ENCODE data around the gene CAMSAP1. TPM values are rescaled to one million over a fixed set of nuclear protein-coding genes. Genes with fewer than 3 reads are reported as not detected.

The CAMSAP1 gene
- total and polyA plus RNA-seq, 2 donors (not counting 1 experiment from before 2014, with no cell fraction given): 6.6 to 31.0 TPM

DNA sequence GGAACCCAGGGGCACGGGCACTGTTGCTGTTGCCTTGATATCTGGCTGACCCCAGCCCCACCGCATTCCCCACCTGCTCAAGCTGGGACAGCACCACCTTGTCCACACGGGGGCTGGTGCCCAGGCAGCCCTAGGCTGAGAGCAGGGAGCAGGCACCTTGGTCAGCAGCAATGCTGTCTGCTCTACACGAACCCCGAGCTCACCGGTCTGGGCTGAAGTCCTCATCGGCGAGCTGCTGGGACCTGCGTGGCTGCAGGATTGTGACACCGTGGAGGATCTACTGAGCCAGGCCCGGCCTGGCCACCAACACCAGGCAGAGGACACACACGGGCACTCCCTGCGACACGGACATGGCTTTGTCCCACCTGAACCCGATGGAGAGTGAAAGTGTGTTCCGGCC, 127.3 kb downstream of the CAMSAP1 start:
- WGBS (ENCODE audit: insufficient coverage): 90% methylated on average over 16 of the region's 16 CpGs
- H3K9ac ChIP-seq (ENCODE audit: low read length): no peak overlapping the region
- intact Hi-C loops (cut with micrococcal nuclease): no loop called here
- H3K9me3 ChIP-seq (ENCODE audit: control extremely low read depth in 1 of 3, control insufficient read depth in 2 of 3, insufficient read depth in 1 of 3, low read length in 2 of 3): no peaks in the 10 kb centered on the region
- CTCF ChIA-PET: no interaction called here
- Mint-ChIP-seq H3K9me3 (ENCODE audit: insufficient read depth) (no peaks in the 10 kb centered on the region), H3K27ac (no peak overlapping the region), H3K4me1 (no peaks in the 10 kb centered on the region), H3K4me3 (no peak overlapping the region), H3K27me3 (no peaks in the 10 kb centered on the region)
- no peaks in the 10 kb centered on the region for H3K4me1 ChIP-seq (ENCODE audit: control insufficient read depth in 2 of 2, insufficient read depth in 2 of 2, low read length in 2 of 2)
- H3K27me3 ChIP-seq (replicated peaks in 1 of 4; ENCODE audit: control extremely low read depth in 1 of 4, control insufficient read depth in 3 of 4, insufficient read depth in 4 of 4, low read length in 3 of 4): no peaks in the 10 kb centered on the region
- no peak for DNase-seq
- no peak for ATAC-seq (ENCODE audit: low read depth)
- H4K20me1 ChIP-seq (ENCODE audit: control insufficient read depth, insufficient read depth, low read length, poor library complexity, severe bottlenecking): no peaks in the 10 kb centered on the region
- no peak overlapping the region for H2AFZ ChIP-seq (ENCODE audit: insufficient read depth, low read depth, low read length, poor library complexity, severe bottlenecking)
- H3K27ac ChIP-seq (ENCODE audit: low read length in 2 of 2): no peak overlapping the region
- no peaks in the 10 kb centered on the region for H3K79me2 ChIP-seq (ENCODE audit: control insufficient read depth, insufficient read depth, low read length)
- H3K4me2 ChIP-seq (replicated peaks; ENCODE audit: low read depth, low read length, poor library complexity, severe bottlenecking): no peak overlapping the region
- POLR2A ChIA-PET: no interaction called here
- no peak for TF ChIP-seq EZH2 (IDR thresholded peaks at IDR 0.05; ENCODE audit: borderline replicate concordance, insufficient read depth, low read depth, low read length, poor library complexity, severe bottlenecking)
- TF ChIP-seq, protein P1, sequence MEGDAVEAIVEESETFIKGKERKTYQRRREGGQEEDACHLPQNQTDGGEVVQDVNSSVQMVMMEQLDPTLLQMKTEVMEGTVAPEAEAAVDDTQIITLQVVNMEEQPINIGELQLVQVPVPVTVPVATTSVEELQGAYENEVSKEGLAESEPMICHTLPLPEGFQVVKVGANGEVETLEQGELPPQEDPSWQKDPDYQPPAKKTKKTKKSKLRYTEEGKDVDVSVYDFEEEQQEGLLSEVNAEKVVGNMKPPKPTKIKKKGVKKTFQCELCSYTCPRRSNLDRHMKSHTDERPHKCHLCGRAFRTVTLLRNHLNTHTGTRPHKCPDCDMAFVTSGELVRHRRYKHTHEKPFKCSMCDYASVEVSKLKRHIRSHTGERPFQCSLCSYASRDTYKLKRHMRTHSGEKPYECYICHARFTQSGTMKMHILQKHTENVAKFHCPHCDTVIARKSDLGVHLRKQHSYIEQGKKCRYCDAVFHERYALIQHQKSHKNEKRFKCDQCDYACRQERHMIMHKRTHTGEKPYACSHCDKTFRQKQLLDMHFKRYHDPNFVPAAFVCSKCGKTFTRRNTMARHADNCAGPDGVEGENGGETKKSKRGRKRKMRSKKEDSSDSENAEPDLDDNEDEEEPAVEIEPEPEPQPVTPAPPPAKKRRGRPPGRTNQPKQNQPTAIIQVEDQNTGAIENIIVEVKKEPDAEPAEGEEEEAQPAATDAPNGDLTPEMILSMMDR (IDR thresholded peaks at IDR 0.05): no peak
- H3K4me3 ChIP-seq (ENCODE audit: control extremely low read depth in 1 of 5, extremely low read depth in 1 of 5, insufficient read depth in 1 of 5, low read depth in 2 of 5, low read length in 4 of 5): no peak overlapping the region
- no peaks in the 10 kb centered on the region for H3K36me3 ChIP-seq (replicated peaks in 1 of 2; ENCODE audit: control extremely low read depth in 1 of 2, control insufficient read depth in 1 of 2, extremely low read depth in 1 of 2, insufficient read depth in 2 of 2, low read length in 1 of 2)

DNA sequence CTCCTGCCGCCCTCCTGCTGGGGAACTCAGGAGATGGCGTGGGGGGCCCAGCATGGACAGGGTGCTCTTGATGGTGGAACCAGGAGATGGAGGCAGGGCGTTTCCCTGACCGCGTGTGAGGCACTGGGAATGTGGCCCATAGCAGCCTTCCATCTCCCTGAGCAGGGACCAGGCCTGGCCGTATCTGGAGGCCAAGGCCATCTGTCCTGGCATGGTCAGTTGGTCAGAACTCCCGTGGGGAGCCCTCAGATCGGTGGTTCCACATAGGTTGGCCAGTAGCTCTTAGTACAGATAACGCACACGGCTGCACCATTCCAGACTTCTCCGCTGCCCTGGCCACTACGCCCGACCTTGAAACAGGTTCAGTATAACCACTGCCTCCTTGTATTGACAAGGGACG, 127.8 kb downstream of the CAMSAP1 start:
- Histone ChIP-seq H3K27me3 (replicated peaks in 1 of 4; ENCODE audit: control extremely low read depth in 1 of 4, control insufficient read depth in 3 of 4, insufficient read depth in 4 of 4, low read length in 3 of 4) (no peaks in the 10 kb centered on the region), H3K27ac (ENCODE audit: low read length in 2 of 2) (no peak overlapping the region), H3K9me3 (ENCODE audit: control extremely low read depth in 1 of 3, control insufficient read depth in 2 of 3, insufficient read depth in 1 of 3, low read length in 2 of 3) (no peaks in the 10 kb centered on the region), H3K4me1 (ENCODE audit: control insufficient read depth in 2 of 2, insufficient read depth in 2 of 2, low read length in 2 of 2) (no peaks in the 10 kb centered on the region), H3K9ac (ENCODE audit: low read length) (no peak overlapping the region), H3K4me2 (replicated peaks; ENCODE audit: low read depth, low read length, poor library complexity, severe bottlenecking) (no peak overlapping the region), H3K79me2 (ENCODE audit: control insufficient read depth, insufficient read depth, low read length) (no peaks in the 10 kb centered on the region), H2AFZ (ENCODE audit: insufficient read depth, low read depth, low read length, poor library complexity, severe bottlenecking) (no peak overlapping the region), H3K4me3 (ENCODE audit: control extremely low read depth in 1 of 5, extremely low read depth in 1 of 5, insufficient read depth in 1 of 5, low read depth in 2 of 5, low read length in 4 of 5) (no peak overlapping the region), H3K36me3 (replicated peaks in 1 of 2; ENCODE audit: control extremely low read depth in 1 of 2, control insufficient read depth in 1 of 2, extremely low read depth in 1 of 2, insufficient read depth in 2 of 2, low read length in 1 of 2) (no peaks in the 10 kb centered on the region), H4K20me1 (ENCODE audit: control insufficient read depth, insufficient read depth, low read length, poor library complexity, severe bottlenecking) (no peaks in the 10 kb centered on the region)
- CTCF ChIA-PET: interaction anchor here (0.7 kb wide), 1 partner anchor 608 kb away, joined by 3 read pairs; no protein-coding TSS in a partner anchor
- no peak for DNase-seq
- no peaks in the 10 kb centered on the region for H3K4me1 Mint-ChIP-seq
- no peak for ATAC-seq (ENCODE audit: low read depth)
- H3K9me3 Mint-ChIP-seq (ENCODE audit: insufficient read depth): no peaks in the 10 kb centered on the region
- H3K27ac Mint-ChIP-seq: no peak overlapping the region
- 88% methylated on average over 14 of the region's 14 CpGs for WGBS (ENCODE audit: insufficient coverage)
- intact Hi-C loops (cut with micrococcal nuclease): no loop called here
- no peak for TF ChIP-seq EZH2 (IDR thresholded peaks at IDR 0.05; ENCODE audit: borderline replicate concordance, insufficient read depth, low read depth, low read length, poor library complexity, severe bottlenecking)
- TF ChIP-seq, protein P1 (IDR thresholded peaks at IDR 0.05): no peak
- H3K4me3 Mint-ChIP-seq: no peak overlapping the region
- H3K27me3 Mint-ChIP-seq: no peaks in the 10 kb centered on the region
- POLR2A ChIA-PET: no interaction called here
